ENCODE data around the gene RAPGEF2. TPM values are rescaled to one million over a fixed set of nuclear protein-coding genes. Genes with fewer than 3 reads are reported as not detected.

Gene RAPGEF2
- polyA plus RNA-seq, 1 donor (not counting 4 experiments of a cell fraction or from before 2014, with no cell fraction given) = 23.8 TPM

GRCh38 chr4:159127745-159128518 is 25.1 kb downstream of the RAPGEF2 start:
- H3K27ac ChIP-seq (ENCODE audit: control insufficient read depth, insufficient read depth, low read length) = no peak overlapping the region
- H2AFZ ChIP-seq (ENCODE audit: control insufficient read depth, low read length) = no peak overlapping the region
- TF ChIP-seq EZH2 (IDR thresholded peaks at IDR 0.05; ENCODE audit: low read length) (no peak), CTCF (optimal IDR thresholded peaks at IDR 0.05 in 1 of 3, IDR thresholded peaks at IDR 0.05 in 1 of 3, conservative IDR thresholded peaks at IDR 0.05 in 1 of 3; ENCODE audit: extremely low read depth in 1 of 3, insufficient read depth in 2 of 3, low read length in 3 of 3) (no peak)
- DNase-seq (ENCODE audit: low read depth, low spot score) (no peak), FAIRE-seq (no peak)
- no peaks in the 10 kb centered on the region for H3K36me3 ChIP-seq (ENCODE audit: control insufficient read depth in 2 of 2, extremely low read depth in 1 of 2, insufficient read depth in 2 of 2, low read length in 2 of 2)
- H3K4me3 ChIP-seq (ENCODE audit: control insufficient read depth in 2 of 3, extremely low read depth in 1 of 3, insufficient read depth in 2 of 3, low read depth in 1 of 3, low read length in 3 of 3) = no peak overlapping the region
- H3K4me2 ChIP-seq (ENCODE audit: control insufficient read depth, extremely low read depth, insufficient read depth, low read depth, low read length) = no peak overlapping the region
- H3K9me1 ChIP-seq (ENCODE audit: control insufficient read depth, extremely low read depth, insufficient read depth, low read length) = no peaks in the 10 kb centered on the region
- dilution Hi-C loops (cut with MboI; ENCODE audit: extremely low pct_ligation_motif_present, low sequenced_read_pairs) = no loop called here
- no peak overlapping the region for H3K9ac ChIP-seq (ENCODE audit: control insufficient read depth, extremely low read depth, insufficient read depth, low read length)
- H4K20me1 ChIP-seq (ENCODE audit: control insufficient read depth, extremely low read depth, insufficient read depth, low read length) = no peaks in the 10 kb centered on the region
- no peaks in the 10 kb centered on the region for H3K27me3 ChIP-seq (ENCODE audit: control insufficient read depth, extremely low read depth, insufficient read depth, low read length)
- H3K4me1 ChIP-seq (ENCODE audit: control insufficient read depth, extremely low read depth, insufficient read depth, low read length) = no peaks in the 10 kb centered on the region
- H3K79me2 ChIP-seq (ENCODE audit: control insufficient read depth, insufficient read depth, low read length) = peaks cover 45% of the 10 kb centered on the region
- no peaks in the 10 kb centered on the region for H3K9me3 ChIP-seq (ENCODE audit: control insufficient read depth, low read depth, low read length)

- Histone ChIP-seq H3K36me3 (ENCODE audit: control insufficient read depth in 2 of 2, extremely low read depth in 1 of 2, insufficient read depth in 2 of 2, low read length in 2 of 2) (no peaks in the 10 kb centered on the region), H4K20me1 (ENCODE audit: control insufficient read depth, extremely low read depth, insufficient read depth, low read length) (no peaks in the 10 kb centered on the region), H2AFZ (ENCODE audit: control insufficient read depth, low read length) (no peak overlapping the region), H3K79me2 (ENCODE audit: control insufficient read depth, insufficient read depth, low read length) (peaks cover 43% of the 10 kb centered on the region), H3K27ac (ENCODE audit: control insufficient read depth, insufficient read depth, low read length) (no peak overlapping the region), H3K4me3 (ENCODE audit: control insufficient read depth in 2 of 3, extremely low read depth in 1 of 3, insufficient read depth in 2 of 3, low read depth in 1 of 3, low read length in 3 of 3) (no peak overlapping the region), H3K27me3 (ENCODE audit: control insufficient read depth, extremely low read depth, insufficient read depth, low read length) (no peaks in the 10 kb centered on the region), H3K4me2 (ENCODE audit: control insufficient read depth, extremely low read depth, insufficient read depth, low read depth, low read length) (no peak overlapping the region), H3K9me3 (ENCODE audit: control insufficient read depth, low read depth, low read length) (no peaks in the 10 kb centered on the region), H3K9me1 (ENCODE audit: control insufficient read depth, extremely low read depth, insufficient read depth, low read length) (no peaks in the 10 kb centered on the region), H3K9ac (ENCODE audit: control insufficient read depth, extremely low read depth, insufficient read depth, low read length) (no peak overlapping the region), H3K4me1 (ENCODE audit: control insufficient read depth, extremely low read depth, insufficient read depth, low read length) (no peaks in the 10 kb centered on the region)
- dilution Hi-C loops (cut with MboI; ENCODE audit: extremely low pct_ligation_motif_present, low sequenced_read_pairs) = no loop called here
- FAIRE-seq = no peak
- DNase-seq (ENCODE audit: low read depth, low spot score) = no peak
- TF ChIP-seq CTCF (optimal IDR thresholded peaks at IDR 0.05 in 1 of 3, IDR thresholded peaks at IDR 0.05 in 1 of 3, conservative IDR thresholded peaks at IDR 0.05 in 1 of 3; ENCODE audit: extremely low read depth in 1 of 3, insufficient read depth in 2 of 3, low read length in 3 of 3) = no peak
- TF ChIP-seq EZH2 (IDR thresholded peaks at IDR 0.05; ENCODE audit: low read length) = no peak
Observed at GRCh38 chr4:159129814-159130550, 27.1 kb downstream of the RAPGEF2 start.

Measured in keratinocyte (primary cell).